H9 (cell line): ENCODE results near the gene ACAP2. TPM values are rescaled to one million over a fixed set of nuclear protein-coding genes. Genes with fewer than 3 reads are reported as not detected.
A peak's percentile ranks its signal among the peaks of the same experiment; 100 is the strongest.

Source experiments
- DNase-seq: peaks from one replicate; pipeline ENCODE4 v3.0.0-alpha.2; 2017
- H2AFZ ChIP-seq: one replicate; pipeline ENCODE4 v1.6.1; 2013; ENCODE audit warnings: mild to moderate bottlenecking, low read length, control low read depth, moderate library complexity
- H2AK5ac ChIP-seq: 2 replicates; pipeline ENCODE4 v1.6.1; 2013; ENCODE audit warnings: low read length, control low read depth, mixed read lengths; ENCODE audit not compliant: insufficient read length
- H2BK120ac ChIP-seq: one replicate; pipeline ENCODE4 v1.6.1; 2013; ENCODE audit warnings: low read depth, mild to moderate bottlenecking, low read length, control low read depth, inconsistent platforms; ENCODE audit not compliant: poor library complexity, severe bottlenecking
- H2BK12ac ChIP-seq: 2 replicates; pipeline ENCODE4 v1.6.1; 2013; ENCODE audit warnings: low read length, control low read depth, mixed read lengths, low read depth; ENCODE audit not compliant: insufficient read length
- H2BK15ac ChIP-seq: 2 replicates; pipeline ENCODE4 v1.6.1; 2013; ENCODE audit warnings: low read depth, low read length, control low read depth
- H2BK20ac ChIP-seq: one replicate; pipeline ENCODE4 v1.6.1; 2013; ENCODE audit warnings: low read depth, mild to moderate bottlenecking, low read length, control low read depth, inconsistent platforms; ENCODE audit not compliant: poor library complexity, severe bottlenecking
- H2BK5ac ChIP-seq: 2 replicates; pipeline ENCODE4 v1.6.1; 2013; ENCODE audit warnings: low read length, control low read depth, mixed read lengths; ENCODE audit not compliant: insufficient read length
- H3K14ac ChIP-seq: 2 replicates; pipeline ENCODE4 v1.6.1; 2013; ENCODE audit warnings: low read length, control low read depth; ENCODE audit not compliant: insufficient read depth
- H3K18ac ChIP-seq: 2 replicates; pipeline ENCODE4 v1.6.1; 2013; ENCODE audit warnings: low read depth, mild to moderate bottlenecking, mixed read lengths, low read length, control low read depth; ENCODE audit not compliant: insufficient read length
- H3K23ac ChIP-seq: 2 replicates; pipeline ENCODE4 v1.6.1; 2013; ENCODE audit warnings: low read length, control low read depth, mixed read lengths, low read depth; ENCODE audit not compliant: insufficient read length
- H3K23me2 ChIP-seq: 2 replicates; pipeline ENCODE4 v1.6.1; 2013; ENCODE audit warnings: low read depth, mild to moderate bottlenecking, mixed read lengths, low read length, control low read depth; ENCODE audit not compliant: insufficient read length, poor library complexity, severe bottlenecking
- H3K27ac ChIP-seq: 2 replicates; pipeline ENCODE4 v1.5.1; 2013; ENCODE audit warnings: low read length, control low read depth, mixed read lengths, low read depth; ENCODE audit not compliant: insufficient read length
- H3K27me3 ChIP-seq: 2 replicates; pipeline ENCODE4 v1.6.1; 2013; ENCODE audit warnings: low read length, control low read depth, inconsistent platforms; ENCODE audit not compliant: insufficient read depth
- H3K4ac ChIP-seq: 2 replicates; pipeline ENCODE4 v1.6.1; 2013; ENCODE audit warnings: low read depth, mild to moderate bottlenecking, control low read depth, inconsistent platforms, low read length, moderate library complexity
- H3K4me1 ChIP-seq: 2 replicates; pipeline ENCODE4 v1.6.1; 2013; ENCODE audit warnings: low read length, control low read depth, inconsistent platforms; ENCODE audit not compliant: insufficient read depth
- H3K4me2 ChIP-seq: 2 replicates; pipeline ENCODE4 v1.6.1; 2013; ENCODE audit warnings: low read length, control low read depth, mixed read lengths; ENCODE audit not compliant: insufficient read length, insufficient read depth
- H3K56ac ChIP-seq: 2 replicates; pipeline ENCODE4 v1.6.1; 2013; ENCODE audit warnings: low read depth, mild to moderate bottlenecking, mixed read lengths, low read length, control low read depth; ENCODE audit not compliant: insufficient read length
- H3K79me1 ChIP-seq: 2 replicates; pipeline ENCODE4 v1.6.1; 2013; ENCODE audit warnings: low read depth, mild to moderate bottlenecking, moderate library complexity, low read length, control low read depth, inconsistent platforms; ENCODE audit not compliant: insufficient read depth, poor library complexity, severe bottlenecking
- H3K79me2 ChIP-seq: 2 replicates; pipeline ENCODE4 v1.6.1; 2013; ENCODE audit warnings: low read length, control low read depth, inconsistent platforms; ENCODE audit not compliant: insufficient read depth
- H3K9ac ChIP-seq: 2 replicates; pipeline ENCODE4 v1.6.1; 2013; ENCODE audit warnings: low read length, control low read depth, mixed read lengths; ENCODE audit not compliant: insufficient read length; ENCODE audit errors: extremely low read depth
- H3K9me3 ChIP-seq: one replicate; pipeline ENCODE4 v1.6.1; 2013; ENCODE audit warnings: low read depth, low read length, inconsistent platforms; ENCODE audit not compliant: control insufficient read depth
- H3T11ph ChIP-seq: one replicate; pipeline ENCODE4 v1.6.1; 2013; ENCODE audit warnings: mild to moderate bottlenecking, low read length, control low read depth, inconsistent platforms
- H4K20me1 ChIP-seq: one replicate; pipeline ENCODE4 v1.6.1; 2013; ENCODE audit not compliant: control insufficient read depth, insufficient read length, insufficient read depth
- H4K5ac ChIP-seq: 2 replicates; pipeline ENCODE4 v1.6.1; 2013; ENCODE audit warnings: low read depth, mild to moderate bottlenecking, mixed read lengths, low read length, control low read depth; ENCODE audit not compliant: insufficient read length
- H4K8ac ChIP-seq: replicated peaks from 2 replicates; pipeline ENCODE4 v1.6.1; 2013; ENCODE audit warnings: low read length, control low read depth, mixed read lengths, low read depth; ENCODE audit not compliant: insufficient read length
- H4K91ac ChIP-seq: 2 replicates; pipeline ENCODE4 v1.6.1; 2013; ENCODE audit warnings: low read depth, mild to moderate bottlenecking, moderate library complexity, mixed read lengths, low read length, control low read depth; ENCODE audit not compliant: insufficient read length
- H3K27ac Mint-ChIP-seq, 3 experiments: 2 replicates in 2 of 3; 3 replicates in 1 of 3; pipeline ENCODE4 v1.8.0; 2020 to 2021; ENCODE audit warnings: mixed read lengths in 3 of 3, mild to moderate bottlenecking in 1 of 3, moderate library complexity in 1 of 3
- H3K27me3 Mint-ChIP-seq: 2 replicates; pipeline ENCODE4 v1.8.0; 2021; ENCODE audit warnings: low read depth, mild to moderate bottlenecking, moderate library complexity, mixed read lengths
- H3K36me3 Mint-ChIP-seq, 3 experiments: 2 replicates in 2 of 3; 3 replicates in 1 of 3; pipeline ENCODE4 v1.8.0; 2020 to 2021; ENCODE audit warnings: low read depth in 3 of 3, mixed read lengths in 3 of 3; ENCODE audit not compliant: insufficient read depth in 1 of 3
- H3K4me1 Mint-ChIP-seq, 2 experiments: 2 replicates each; pipeline ENCODE4 v1.8.0; 2020; ENCODE audit warnings: mixed read lengths in 2 of 2
- H3K4me3 Mint-ChIP-seq, 2 experiments: 2 replicates in 1 of 2; 3 replicates in 1 of 2; pipeline ENCODE4 v1.8.0; 2020 to 2021; ENCODE audit warnings: mild to moderate bottlenecking in 2 of 2, mixed read lengths in 2 of 2, moderate library complexity in 1 of 2
- H3K9me3 Mint-ChIP-seq, 2 experiments: 2 replicates in 1 of 2; 3 replicates in 1 of 2; pipeline ENCODE4 v1.8.0; 2020; ENCODE audit warnings: mild to moderate bottlenecking in 2 of 2, mixed read lengths in 2 of 2, moderate library complexity in 1 of 2
- CTCF ChIP-seq: fragments of 200-600 bp; sonication (generic); conservative IDR thresholded peaks from 3 replicates; pipeline ENCODE4 v1.8.0; 2021; ENCODE audit warnings: antibody characterized with exemption, mild to moderate bottlenecking
- WGBS: extraction: QIAGEN DNeasy Blood & Tissue Kit; methylation state at CpG from one replicate; pipeline ENCODE4 v1.1.7; 2013; ENCODE audit warnings: missing lambda C conversion rate, low lambda C conversion rate, mixed read lengths; ENCODE audit not compliant: insufficient read length; ENCODE audit errors: extremely low coverage; 5-methylcytosine and 5-hydroxymethylcytosine counted together
- total RNA-seq: library from RNA; stranded (reverse); gene quantifications from 2 replicates; pipeline ENCODE4 v1.2.1, GENCODE V29; 2021

Gene ACAP2
- total RNA-seq, 1 experiment from 2014 or later, result 30.8 TPM

GRCh38 chr3:195236076-195236798 is 206.6 kb downstream of the ACAP2 start:
- Mint-ChIP-seq H3K36me3 (peaks cover 22 to 47% (median 31%) of the 10 kb centered on the region in 3 experiments), H3K4me3 (no peak overlapping the region), H3K4me1 (peaks cover 14 to 21% of the 10 kb centered on the region in 2 experiments), H3K9me3 (peaks cover 4 to 24% of the 10 kb centered on the region in 2 experiments; a peak in 3 of 5 replicates), H3K27me3 (no peaks in the 10 kb centered on the region; the same call in 1 of the 2 replicates), H3K27ac (peak overlapping the region in 2 of 3 experiments; percentile 13 to 85; a peak in 1 of 7 replicates)
- H2BK5ac ChIP-seq, result no peak overlapping the region
- WGBS, result no CpG with 5 or more reads among the region's 5 CpGs
- no peak overlapping the region for H2BK20ac ChIP-seq
- TF ChIP-seq CTCF, result no peak
- no peak overlapping the region for H2BK15ac ChIP-seq
- H3K79me1 ChIP-seq, result no peaks in the 10 kb centered on the region
- H3K4ac ChIP-seq, result no peak overlapping the region
- H3K23ac ChIP-seq, result no peak overlapping the region
- no peaks in the 10 kb centered on the region for H3K23me2 ChIP-seq
- H3K4me2 ChIP-seq, result no peak overlapping the region
- H2AK5ac ChIP-seq, result no peak overlapping the region
- no peak overlapping the region for H3K56ac ChIP-seq
- H3K79me2 ChIP-seq, result no peaks in the 10 kb centered on the region; the same call in 1 of the 2 replicates
- no peaks in the 10 kb centered on the region for H4K20me1 ChIP-seq
- H3T11ph ChIP-seq, result no peak overlapping the region
- no peak overlapping the region for H3K9ac ChIP-seq
- H4K91ac ChIP-seq, result no peak overlapping the region
- H3K4me1 ChIP-seq, result peaks cover 5% of the 10 kb centered on the region; the same call in 1 of the 2 replicates
- no peak overlapping the region for H4K8ac ChIP-seq
- H3K18ac ChIP-seq, result no peak overlapping the region
- H3K27ac ChIP-seq, result no peak overlapping the region
- H3K27me3 ChIP-seq, result no peaks in the 10 kb centered on the region
- no peak for DNase-seq
- H3K14ac ChIP-seq, result no peak overlapping the region
- H3K9me3 ChIP-seq, result no peaks in the 10 kb centered on the region
- no peak overlapping the region for H2BK120ac ChIP-seq
- H2AFZ ChIP-seq, result no peak overlapping the region
- no peak overlapping the region for H2BK12ac ChIP-seq
- H4K5ac ChIP-seq, result no peak overlapping the region
